PC-9 (cell line): ENCODE results near the gene RO60.

Experiments
- CTCF ChIP-seq: fragments of 200-600 bp; sonication (generic); conservative IDR thresholded peaks from 2 replicates; pipeline ENCODE4 v1.6.1; 2017; ENCODE audit warnings: mixed run types, antibody characterized with exemption, mild to moderate bottlenecking, moderate library complexity
- EZH2 ChIP-seq: fragments of 200-600 bp; sonication (generic); IDR thresholded peaks from 2 replicates; pipeline ENCODE4 v1.8.0; 2017; ENCODE audit warnings: antibody characterized with exemption, low read depth

GRCh38 chr1:193068013-193068412, 8.6 kb downstream of the RO60 start:
- TF ChIP-seq CTCF (no peak), EZH2 (no peak)
